ENCODE results near the gene PLXDC2. TPM values are rescaled to one million over a fixed set of nuclear protein-coding genes. Genes with fewer than 3 reads are reported as not detected.

Gene PLXDC2
- total RNA-seq, 3 donors from 2014 or later, result 63.9 to 125 (median 101) TPM

DNA sequence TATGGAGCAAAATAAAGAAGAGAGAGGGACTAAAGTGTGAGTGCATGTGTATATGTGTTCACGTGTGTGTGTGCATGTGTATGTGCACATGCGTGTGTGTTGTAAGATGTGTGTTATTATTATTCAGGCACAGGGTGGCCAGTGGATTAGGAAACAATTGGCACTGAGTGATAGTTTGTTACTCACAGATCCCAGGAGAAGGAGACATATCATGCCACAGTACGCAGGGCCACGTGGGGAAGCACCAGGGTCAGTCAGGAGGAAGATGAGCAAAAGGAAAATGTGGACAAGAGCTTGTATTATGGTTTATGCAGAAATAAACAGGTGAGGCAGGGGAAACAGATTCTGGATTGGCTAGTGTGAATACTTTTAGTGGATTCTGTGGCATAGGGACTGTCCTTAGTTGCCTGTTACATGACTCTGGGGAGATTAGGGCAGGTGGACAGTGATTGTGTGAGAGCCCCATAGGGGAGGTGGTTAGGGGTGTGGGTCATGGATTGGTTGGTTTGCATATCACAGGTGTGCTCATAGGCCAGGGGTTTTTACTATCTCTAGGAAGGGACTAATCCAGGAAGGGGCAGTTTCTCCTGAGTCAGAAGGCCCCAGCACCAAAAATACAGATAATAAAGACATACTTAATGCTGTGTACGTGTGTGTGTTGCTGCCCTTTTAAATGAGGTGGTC is 90.0 kb downstream of the PLXDC2 start:
- intact Hi-C loops (cut with DNase I; ENCODE audit: low total_unique reads), result no loop called here
- peak overlapping the region in 1 of 2 donors; percentile 2 for H3K27ac ChIP-seq

GRCh38 chr10:19908991-19909696 is 92.9 kb downstream of the PLXDC2 start:
- TF ChIP-seq CTCF (IDR thresholded peaks at IDR 0.05) (no peak), POLR2AphosphoS5 (IDR thresholded peaks at IDR 0.05) (no peak), POLR2A (IDR thresholded peaks at IDR 0.05) (no peak)
- peaks cover 0 to 5% of the 10 kb centered on the region in 2 donors for H3K4me1 ChIP-seq
- intact Hi-C loops (cut with DNase I; ENCODE audit: low total_unique reads), result no loop called here
- no peaks in the 10 kb centered on the region for H3K27me3 ChIP-seq
- DNase-seq (ENCODE audit: low spot score in 2 of 2), result no peak
- no peak overlapping the region for H3K4me3 ChIP-seq
- no peaks in the 10 kb centered on the region for H3K36me3 ChIP-seq
- H3K27ac ChIP-seq, result peak overlapping the region in 1 of 2 donors; percentile 45
- H3K9me3 ChIP-seq, result no peaks in the 10 kb centered on the region

More for the DNA sequence above, 90.0 kb downstream of the PLXDC2 start:
- no peaks in the 10 kb centered on the region for H3K36me3 ChIP-seq
- H3K27me3 ChIP-seq, result no peaks in the 10 kb centered on the region
- DNase-seq (ENCODE audit: low spot score in 2 of 2), result no peak
- peaks cover 0 to 5% of the 10 kb centered on the region in 2 donors for H3K4me1 ChIP-seq
- no peak for TF ChIP-seq CTCF (IDR thresholded peaks at IDR 0.05)
- TF ChIP-seq POLR2AphosphoS5 (IDR thresholded peaks at IDR 0.05), result no peak
- no peak for TF ChIP-seq POLR2A (IDR thresholded peaks at IDR 0.05)
- H3K9me3 ChIP-seq, result no peaks in the 10 kb centered on the region
- H3K4me3 ChIP-seq, result no peak overlapping the region

GRCh38 chr10:19911886-19912285 is 95.7 kb downstream of the PLXDC2 start:
- DNase-seq (ENCODE audit: low spot score in 2 of 2), result no peak
- Histone ChIP-seq H3K4me3 (no peak overlapping the region), H3K36me3 (no peaks in the 10 kb centered on the region), H3K27me3 (no peaks in the 10 kb centered on the region), H3K4me1 (peaks cover 0 to 5% of the 10 kb centered on the region in 2 donors), H3K9me3 (no peaks in the 10 kb centered on the region), H3K27ac (no peak overlapping the region)
- no peak for TF ChIP-seq POLR2A (IDR thresholded peaks at IDR 0.05)
- no peak for TF ChIP-seq CTCF (IDR thresholded peaks at IDR 0.05)
- TF ChIP-seq POLR2AphosphoS5 (IDR thresholded peaks at IDR 0.05), result no peak
- intact Hi-C loops (cut with DNase I; ENCODE audit: low total_unique reads), result loop anchor here (2.0 kb wide), 1 partner anchor 41 kb away; no protein-coding TSS in a partner anchor

DNA sequence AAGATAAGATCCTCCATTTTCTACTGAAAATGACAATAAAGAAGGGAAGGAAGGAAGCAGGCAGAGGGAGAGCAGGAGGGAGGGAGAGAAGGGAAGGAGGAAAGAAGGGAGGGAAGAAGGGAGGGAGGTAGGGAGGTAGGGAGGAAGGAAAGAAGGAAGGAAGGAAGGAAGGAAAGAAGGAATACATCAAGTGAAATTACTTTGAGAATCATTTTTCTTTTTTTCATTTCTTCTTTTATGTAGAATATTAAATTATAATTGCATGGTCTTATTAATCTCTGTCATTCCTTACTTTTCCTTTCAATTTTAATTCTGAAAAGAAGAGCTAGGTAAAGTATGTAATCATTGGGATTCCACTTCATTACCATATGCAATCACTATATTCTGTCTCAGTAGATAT is 97.8 kb downstream of the PLXDC2 start:
- intact Hi-C loops (cut with DNase I; ENCODE audit: low total_unique reads), result no loop called here

More for the DNA sequence above, 97.8 kb downstream of the PLXDC2 start:
- no peak for DNase-seq (ENCODE audit: low spot score in 2 of 2)
- Histone ChIP-seq H3K4me1 (peaks cover 0 to 18% of the 10 kb centered on the region in 2 donors), H3K27ac (no peak overlapping the region), H3K36me3 (no peaks in the 10 kb centered on the region), H3K9me3 (no peaks in the 10 kb centered on the region), H3K27me3 (no peaks in the 10 kb centered on the region), H3K4me3 (no peak overlapping the region)
- TF ChIP-seq CTCF (IDR thresholded peaks at IDR 0.05), result no peak
- TF ChIP-seq POLR2A (IDR thresholded peaks at IDR 0.05), result no peak
- TF ChIP-seq POLR2AphosphoS5 (IDR thresholded peaks at IDR 0.05), result no peak
